ENCODE data around the gene PAOX.
"Not testable (repeated sequence)": the region's sequence is repeated elsewhere in the genome, so short reads cannot be mapped to it uniquely, and the experiment has no call there.

Gene PAOX

GRCh38 chr10:133365461-133366129, 13.5 kb upstream of the PAOX start:
- DNase-seq: no peak

- DNase-seq: no peak
These were observed 13.0 kb upstream of the PAOX start for GRCh38 chr10:133366130-133366478.

DNA sequence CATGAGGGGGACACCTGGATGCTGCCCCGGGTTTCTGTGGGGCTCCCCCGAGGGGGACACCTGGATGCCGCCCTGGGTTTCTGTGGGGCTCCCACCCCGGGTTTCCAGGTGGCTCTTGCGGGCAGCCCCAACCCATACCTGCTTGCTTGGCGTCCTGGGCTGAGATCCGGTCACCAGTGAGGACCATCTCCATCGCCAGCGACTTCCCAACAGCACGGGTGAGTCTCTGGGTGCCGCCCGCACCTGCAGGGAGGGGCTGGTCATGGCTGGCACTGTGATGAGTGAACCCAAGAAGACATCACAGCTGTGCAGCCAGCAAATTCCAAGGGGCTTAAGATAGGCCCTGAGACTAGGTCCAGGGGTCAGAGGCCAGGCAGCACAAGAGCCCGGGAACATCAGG, 12.3 kb upstream of the PAOX start:
- no peak for DNase-seq

- DNase-seq: not testable (repeated sequence)
These were observed 11.6 kb upstream of the PAOX start for GRCh38 chr10:133367461-133367860.

DNA sequence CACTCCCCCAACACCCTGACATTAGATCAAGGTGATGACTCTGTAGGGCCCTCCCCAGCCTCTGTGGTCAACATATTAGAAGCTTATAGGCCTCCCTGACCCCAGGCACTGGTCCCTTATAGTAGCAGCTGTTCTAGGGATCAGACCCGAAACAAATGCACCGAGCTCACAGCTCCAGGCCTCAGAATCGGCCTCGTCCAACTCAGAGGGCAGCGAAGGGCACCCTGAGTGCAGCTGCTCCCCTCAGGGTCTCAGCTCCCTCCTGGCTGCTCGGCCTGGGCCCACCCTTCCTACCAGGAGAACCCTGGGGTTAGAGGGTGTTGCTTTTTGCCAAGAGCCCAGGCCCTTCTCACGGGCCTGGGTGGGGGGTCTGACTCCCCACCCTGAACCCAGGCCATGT, 10.9 kb upstream of the PAOX start:
- no peak for DNase-seq

- peak; percentile 19 for DNase-seq
These were observed 8.9 kb upstream of the PAOX start for GRCh38 chr10:133370030-133370786.

DNA sequence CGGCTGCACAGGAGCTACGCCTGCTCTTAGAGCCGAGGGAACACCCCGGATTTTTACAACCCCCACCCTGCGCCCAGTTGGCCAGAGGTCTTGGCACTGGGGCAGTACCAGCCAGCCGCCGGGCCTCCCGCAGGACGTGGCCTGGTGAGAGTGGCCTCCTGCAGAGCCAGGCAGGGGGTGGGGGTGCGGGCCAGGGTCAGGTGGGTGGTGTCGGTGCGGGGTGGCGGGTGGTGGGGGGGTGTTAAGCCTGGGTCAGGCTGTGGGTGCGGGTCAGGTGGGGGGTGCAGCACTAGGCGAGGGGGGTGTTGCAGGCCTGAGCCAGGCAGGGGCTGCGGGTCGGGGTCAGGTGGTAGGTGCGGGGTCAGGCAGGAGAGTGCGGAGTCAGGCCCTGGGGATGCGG, 6.6 kb upstream of the PAOX start:
- no peak for DNase-seq

DNA sequence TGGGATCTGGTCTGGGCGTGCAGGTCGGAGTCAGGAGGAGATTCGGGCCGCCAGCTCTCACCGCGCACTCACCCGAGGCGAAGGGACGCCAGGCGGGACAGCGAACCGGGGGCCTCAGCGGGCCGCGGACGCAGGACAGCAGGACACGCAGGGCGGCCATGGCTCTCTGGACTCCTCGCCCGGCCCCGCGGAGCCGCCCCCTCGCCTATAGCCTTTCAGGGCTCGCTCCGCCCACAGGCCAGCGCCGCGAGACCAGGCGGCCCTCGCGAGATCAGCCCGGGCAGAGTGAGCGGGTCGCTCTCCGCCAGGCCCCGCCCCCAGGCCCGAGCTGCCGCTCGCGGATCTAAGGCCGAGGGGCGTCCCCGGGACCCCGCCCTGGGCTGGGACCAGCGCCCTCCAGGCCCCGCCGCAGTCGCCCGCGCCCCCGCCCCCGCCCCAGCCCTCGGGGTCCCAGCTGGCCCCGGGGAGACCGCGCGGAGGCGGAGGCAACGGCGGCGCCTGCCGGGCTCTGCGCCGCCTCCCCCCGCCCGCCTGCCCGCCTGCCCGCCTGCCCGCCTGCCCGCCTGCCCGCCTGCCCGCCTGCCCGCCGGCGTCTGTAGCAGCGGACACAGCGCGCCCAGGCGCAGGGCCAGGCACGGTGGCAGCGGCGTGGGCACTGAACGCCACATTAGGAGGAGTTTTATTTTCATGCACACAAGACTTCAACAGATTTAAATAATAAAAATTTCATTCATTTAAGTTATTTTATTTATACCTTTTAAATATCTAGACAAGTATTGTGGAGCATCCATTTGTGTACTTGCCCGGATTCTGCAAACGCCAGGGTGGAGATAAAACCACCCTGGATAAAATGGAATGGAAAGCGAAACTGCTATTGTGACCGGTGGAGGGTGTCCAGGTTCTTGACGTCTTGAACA, 5.6 kb upstream of the PAOX start, which contains the start of gene ECHS1:
TSS of gene ECHS1 (minus strand) at position 181 of the 917 bp plus-strand sequence. CDS start at position 160, 21 bp downstream.
- DNase-seq: peak; percentile 80

- no peak for DNase-seq
These were observed 3.5 kb upstream of the PAOX start for GRCh38 chr10:133375357-133376115.

GRCh38 chr10:133376183-133376582, 2.9 kb upstream of the PAOX start:
- DNase-seq: not testable (repeated sequence)

- DNase-seq: no peak
These were observed 1.8 kb upstream of the PAOX start for GRCh38 chr10:133377025-133377817.

GRCh38 chr10:133377818-133378250, 1.2 kb upstream of the PAOX start:
- DNase-seq: no peak

- peak; percentile 47 for DNase-seq
These were observed 588 bp upstream of the PAOX start for GRCh38 chr10:133378251-133379096.

DNA sequence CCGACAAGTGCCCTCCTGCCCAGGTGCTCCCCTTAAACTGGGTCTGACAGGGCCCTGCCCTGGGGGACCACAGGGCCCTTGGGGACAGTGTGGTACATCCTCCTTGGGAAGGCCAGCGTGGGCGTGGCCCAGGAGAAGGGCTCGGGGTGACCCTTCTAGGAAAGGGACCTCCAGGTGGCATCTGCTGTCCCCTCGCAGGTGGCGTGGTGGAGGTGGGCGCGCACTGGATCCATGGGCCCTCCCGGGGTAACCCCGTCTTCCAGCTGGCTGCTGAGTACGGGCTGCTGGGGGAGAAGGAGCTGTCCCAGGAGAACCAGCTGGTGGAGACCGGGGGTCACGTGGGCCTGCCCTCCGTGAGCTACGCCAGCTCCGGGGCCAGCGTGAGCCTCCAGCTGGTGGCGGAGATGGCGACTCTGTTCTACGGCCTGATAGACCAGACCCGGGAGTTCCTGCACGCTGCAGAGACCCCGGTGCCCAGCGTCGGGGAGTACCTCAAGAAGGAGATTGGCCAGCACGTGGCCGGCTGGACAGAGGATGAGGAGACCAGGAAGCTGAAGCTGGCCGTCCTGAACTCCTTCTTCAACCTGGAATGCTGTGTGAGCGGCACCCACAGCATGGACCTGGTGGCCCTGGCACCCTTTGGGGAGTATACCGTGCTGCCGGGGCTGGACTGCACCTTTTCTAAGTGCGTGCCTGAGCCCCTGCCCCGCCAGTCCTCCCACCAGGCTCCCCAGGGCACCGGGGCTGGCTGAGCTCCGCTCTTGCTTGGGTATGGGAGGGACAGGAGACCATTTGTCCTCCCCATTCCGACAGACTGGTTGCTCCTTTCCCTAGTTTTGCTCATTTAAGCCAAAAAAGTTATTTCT, 972 bp downstream of the PAOX start:
- no peak for DNase-seq

- no peak for DNase-seq
These were observed 2.0 kb downstream of the PAOX start for GRCh38 chr10:133381036-133381435.

DNA sequence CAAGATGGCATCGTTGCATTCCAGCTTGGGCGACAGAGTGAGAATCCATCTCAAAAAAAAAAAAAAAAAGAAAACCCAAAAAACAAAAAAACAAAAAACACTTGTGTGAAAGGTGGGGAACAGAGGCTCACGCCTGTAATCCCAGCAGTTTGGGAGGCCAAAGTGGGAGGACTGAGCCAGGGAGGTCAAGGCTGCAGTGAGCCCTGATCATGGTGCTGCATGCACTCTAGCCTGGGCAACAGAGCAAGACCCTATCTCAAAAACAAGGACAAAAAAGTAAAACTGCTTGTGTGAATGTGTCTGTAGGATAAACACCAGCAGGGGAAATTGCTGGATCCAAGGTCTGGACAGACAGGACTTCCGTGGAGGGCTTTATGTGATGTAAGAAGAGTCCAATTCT, 4.5 kb downstream of the PAOX start:
- no peak for DNase-seq

DNA sequence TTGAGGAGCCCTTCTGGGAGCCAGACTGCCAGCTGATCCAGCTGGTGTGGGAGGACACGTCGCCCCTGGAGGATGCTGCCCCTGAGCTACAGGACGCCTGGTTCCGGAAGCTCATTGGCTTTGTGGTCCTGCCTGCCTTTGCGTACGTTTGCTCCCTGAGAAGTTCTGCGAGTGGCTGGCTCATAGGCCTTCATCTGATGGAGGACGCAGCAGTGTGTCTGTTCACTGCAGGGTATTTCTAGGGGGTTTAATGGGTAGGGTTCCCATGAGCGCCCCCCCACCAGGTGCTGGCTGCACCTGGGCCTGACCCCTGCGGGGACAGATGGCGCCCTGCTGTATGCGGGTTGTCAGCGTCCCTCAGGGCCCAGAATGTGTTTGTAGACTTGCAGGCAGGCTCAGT, 5.0 kb downstream of the PAOX start:
- no peak for DNase-seq

DNA sequence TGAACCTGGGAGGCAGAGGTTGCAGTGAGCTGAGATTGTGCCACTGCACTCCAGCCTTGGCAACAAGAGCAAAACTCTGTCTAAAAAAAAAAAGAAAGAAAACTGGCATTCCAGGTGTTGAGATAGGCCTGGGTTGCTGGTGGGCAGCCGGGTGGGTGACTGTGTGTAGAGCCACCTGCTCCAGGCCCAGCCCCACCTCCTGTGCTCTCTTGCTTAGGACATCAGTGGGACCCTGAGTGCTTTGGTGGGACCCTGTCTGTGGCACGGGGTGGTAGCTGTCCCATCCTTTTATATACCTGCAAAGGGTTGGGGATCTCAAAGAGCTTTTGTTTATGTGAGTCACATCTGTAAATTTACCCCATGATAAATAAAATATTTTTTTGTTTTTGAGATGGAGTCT, 6.2 kb downstream of the PAOX start:
- DNase-seq: no peak

DNA sequence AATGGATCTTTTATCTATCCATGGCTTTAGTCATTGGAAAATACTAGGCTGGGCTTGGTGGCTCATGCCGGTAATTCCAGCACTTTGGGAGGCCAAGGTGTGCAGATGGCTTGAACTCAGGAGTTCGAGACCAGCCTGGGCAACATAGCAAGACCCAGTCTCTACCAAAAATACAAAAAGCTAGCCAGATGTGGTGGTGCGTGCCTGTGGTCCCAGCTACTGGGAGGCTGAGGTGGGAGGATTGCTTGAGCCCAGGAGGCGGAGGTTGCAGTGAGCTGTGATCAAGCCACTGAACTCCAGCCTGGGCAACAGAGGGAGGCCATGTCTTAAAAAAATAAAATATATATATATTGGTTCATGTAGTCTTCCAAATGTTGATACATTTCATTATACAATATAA, 7.9 kb downstream of the PAOX start:
- not testable (repeated sequence) for DNase-seq
